Hepatic stellate cell (primary cell): ENCODE data around the gene IPPK.
"Not testable (repeated sequence)": the region's sequence is repeated elsewhere in the genome, so short reads cannot be mapped to it uniquely, and the experiment has no call there.

ENCODE experiments used
- DNase-seq: peaks from one replicate; pipeline ENCODE4 v3.0.0; 2011; ENCODE audit warnings: low spot score

Gene IPPK

GRCh38 chr9:92595075-92595474 lies 74.9 kb downstream of the IPPK start:
- DNase-seq, result not testable (repeated sequence)

- no peak for DNase-seq
Observed at GRCh38 chr9:92592946-92593861, 76.7 kb downstream of the IPPK start.

GRCh38 chr9:92592537-92592936 lies 77.4 kb downstream of the IPPK start:
- DNase-seq, result no peak

GRCh38 chr9:92590377-92590776 lies 79.6 kb downstream of the IPPK start:
- no peak for DNase-seq

DNA sequence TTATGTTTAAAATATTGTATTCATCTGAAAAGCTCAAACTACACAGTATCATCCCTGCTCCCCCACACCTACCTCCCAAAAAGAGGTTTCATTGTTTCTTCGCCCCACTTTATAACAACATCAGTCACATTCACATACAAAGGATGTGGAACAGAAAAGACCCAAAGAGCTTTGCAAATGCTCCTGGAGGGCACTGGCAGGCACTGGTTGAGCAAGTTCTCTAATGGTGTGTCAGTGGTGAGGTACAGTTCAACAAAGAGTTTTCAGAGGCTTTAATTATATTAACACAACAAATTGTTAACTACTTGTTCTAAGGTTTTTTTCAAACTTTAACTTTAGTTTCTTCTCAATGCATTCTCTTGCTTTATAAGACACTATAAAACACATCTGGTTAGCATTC lies 80.0 kb downstream of the IPPK start:
- DNase-seq, result no peak

DNA sequence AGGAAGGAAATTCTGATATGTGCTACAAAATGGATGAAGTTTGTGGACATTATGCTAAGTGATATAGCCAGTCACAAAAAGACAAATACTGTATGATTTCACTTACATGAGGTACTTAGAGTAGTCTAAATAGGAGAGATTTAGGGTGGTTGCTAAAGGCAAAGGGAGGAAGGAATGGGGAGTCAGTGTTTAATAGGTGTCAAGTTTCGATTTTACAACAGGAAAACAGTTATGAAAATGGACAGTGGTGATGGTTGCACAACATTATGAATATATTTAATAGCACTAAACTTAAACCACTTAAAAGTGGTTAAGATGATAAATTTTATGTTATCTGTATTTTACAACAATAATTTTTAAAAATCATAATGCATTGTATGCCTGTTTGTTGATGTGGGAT lies 93.8 kb downstream of the IPPK start:
- no peak for DNase-seq

- DNase-seq, result not testable (repeated sequence)
Observed at GRCh38 chr9:92573612-92574011, 96.3 kb downstream of the IPPK start.

DNA sequence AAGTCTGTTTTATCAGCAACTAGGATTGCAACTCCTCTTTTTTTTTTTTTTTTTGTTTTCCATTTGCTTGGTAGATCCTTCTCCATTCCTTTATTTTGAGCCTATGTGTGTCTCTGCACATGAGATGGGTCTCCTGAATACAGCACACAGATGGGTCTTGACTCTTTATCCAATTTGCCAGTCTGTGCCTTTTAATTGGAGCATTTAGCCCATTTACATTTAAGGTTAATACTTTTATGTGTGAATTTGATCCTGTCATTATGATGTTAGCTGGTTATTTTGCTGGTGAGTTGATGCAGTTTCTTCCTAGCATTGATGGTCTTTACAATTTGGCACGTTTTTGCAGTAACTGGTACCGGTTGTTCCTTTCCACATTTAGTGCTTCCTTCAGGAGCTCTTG lies 98.1 kb downstream of the IPPK start:
- DNase-seq, result not testable (repeated sequence)

DNA sequence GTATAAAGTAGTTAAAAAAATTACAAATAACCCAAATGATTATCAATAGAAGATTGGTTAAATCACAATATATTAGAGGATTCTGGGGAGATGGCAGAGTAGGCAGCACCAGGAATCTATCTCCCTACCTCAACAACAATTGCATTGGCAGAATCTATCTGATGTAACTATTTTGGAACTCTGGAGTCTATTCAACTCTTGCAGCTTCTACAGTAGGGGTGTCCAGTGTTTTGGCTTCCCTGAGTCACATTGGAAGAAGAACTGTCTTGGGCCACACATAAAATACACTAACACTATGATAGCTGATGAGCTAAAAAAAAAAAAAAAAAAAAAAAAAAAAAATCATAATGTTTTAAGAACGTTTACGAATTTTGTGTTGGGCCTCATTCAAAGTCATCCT lies 104.9 kb downstream of the IPPK start:
- no peak for DNase-seq

DNA sequence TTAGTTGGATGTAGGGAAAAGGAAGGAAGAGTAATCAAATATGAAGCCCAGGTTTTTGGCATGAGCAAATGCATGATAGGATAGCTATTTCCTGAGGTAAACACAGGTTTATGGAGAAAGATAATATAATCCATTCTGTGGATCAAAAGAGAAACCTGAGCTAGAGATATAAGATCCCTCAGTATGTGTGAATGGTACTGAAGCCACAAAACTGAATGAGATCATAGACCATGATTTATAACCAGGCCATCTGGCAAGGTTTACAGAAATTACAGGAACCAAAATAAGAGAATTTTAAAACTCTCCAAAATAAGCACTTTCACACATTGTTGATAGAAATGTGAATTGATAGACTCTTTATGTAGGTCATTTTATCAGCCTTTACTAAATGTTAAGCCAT lies 105.4 kb downstream of the IPPK start:
- DNase-seq, result no peak
